ENCODE results near the gene XRCC6.
A peak's percentile ranks its signal among the peaks of the same experiment; 100 is the strongest.

The XRCC6 gene

DNA sequence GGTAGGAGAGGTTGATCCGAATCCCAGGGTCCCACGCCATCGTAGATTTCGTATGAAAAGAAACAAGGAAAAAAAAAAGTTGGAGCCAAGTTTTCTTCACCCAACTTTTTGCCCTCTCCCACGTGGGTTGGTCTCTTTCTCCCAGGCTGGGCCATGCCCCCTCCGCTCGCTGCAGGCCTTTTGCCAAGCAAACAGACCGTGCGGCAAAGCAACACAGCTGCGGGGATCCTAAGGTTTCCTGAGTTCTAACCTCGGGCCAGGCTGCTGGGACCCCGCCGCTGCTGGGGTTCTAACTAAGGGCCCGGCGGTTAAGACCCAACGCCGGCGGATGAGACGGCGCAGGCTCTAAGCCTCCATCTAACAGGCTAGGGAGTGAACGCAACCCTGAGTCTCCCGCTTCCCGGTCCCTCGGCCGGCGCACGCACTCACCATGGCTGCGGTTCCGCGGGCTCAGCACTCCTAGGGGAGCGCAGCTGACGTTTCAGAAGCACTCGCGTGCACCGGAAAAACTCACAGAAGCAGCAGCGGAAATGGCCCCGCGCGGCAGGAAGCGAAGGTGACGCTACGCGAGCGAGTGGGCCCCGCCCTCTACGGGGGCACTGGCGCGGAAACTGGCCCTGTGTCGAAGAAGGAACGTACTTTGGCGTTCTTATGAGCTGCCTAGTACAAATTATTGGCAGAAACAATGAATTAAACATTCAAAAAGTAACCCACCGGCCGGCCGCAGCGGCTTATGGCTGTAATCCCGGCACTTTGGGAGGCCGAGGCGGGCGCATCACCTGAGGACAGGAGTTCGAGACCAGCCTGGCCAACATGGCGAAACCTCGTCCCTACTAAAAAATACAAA is 67.5 kb downstream of the XRCC6 start, which contains the start of gene SNU13:
SNU13 (minus strand) TSS at position 503 of the 847 bp plus-strand sequence; CDS start at position 432, 71 bp downstream.
- peak; percentile 20 for DNase-seq

DNA sequence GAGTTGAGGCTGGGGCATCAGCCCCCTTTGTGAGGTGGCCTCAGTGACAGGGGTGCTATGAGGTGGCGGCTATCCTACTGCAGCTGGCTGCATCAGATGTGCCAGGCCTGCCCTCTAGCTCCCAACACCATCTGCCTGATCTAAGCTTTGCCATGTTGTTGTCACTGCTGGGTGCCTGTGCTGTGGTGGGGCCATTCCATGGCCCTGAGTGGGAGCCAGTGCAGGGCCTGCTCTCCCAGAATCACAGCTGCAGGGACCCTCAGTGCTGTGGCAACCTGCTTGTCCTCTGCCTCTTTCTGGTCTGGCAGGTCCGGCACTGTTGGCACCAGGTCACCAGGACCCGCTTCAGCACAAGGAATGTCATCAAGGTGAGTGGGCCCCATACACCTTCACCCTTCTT is 69.4 kb downstream of the XRCC6 start:
- DNase-seq = no peak

DNA sequence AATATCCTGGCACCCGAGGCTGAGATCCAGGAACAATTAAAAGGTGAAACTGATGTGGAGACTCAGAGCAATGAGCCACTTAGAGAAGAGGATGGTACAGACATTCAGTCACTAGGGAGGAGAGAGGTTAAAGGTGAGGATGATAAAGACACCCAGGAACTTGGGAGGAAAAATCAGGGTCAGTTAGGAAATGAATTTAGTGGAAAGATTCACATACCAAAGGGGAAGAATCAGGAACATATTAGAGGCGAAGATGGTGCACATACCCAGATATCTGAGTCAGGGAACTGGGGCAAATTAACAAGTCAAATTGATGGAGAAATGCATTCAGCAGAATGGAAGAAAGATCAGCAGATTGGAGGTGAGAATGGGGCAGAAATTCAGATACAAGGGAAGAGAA is 74.1 kb downstream of the XRCC6 start:
- DNase-seq = no peak

DNA sequence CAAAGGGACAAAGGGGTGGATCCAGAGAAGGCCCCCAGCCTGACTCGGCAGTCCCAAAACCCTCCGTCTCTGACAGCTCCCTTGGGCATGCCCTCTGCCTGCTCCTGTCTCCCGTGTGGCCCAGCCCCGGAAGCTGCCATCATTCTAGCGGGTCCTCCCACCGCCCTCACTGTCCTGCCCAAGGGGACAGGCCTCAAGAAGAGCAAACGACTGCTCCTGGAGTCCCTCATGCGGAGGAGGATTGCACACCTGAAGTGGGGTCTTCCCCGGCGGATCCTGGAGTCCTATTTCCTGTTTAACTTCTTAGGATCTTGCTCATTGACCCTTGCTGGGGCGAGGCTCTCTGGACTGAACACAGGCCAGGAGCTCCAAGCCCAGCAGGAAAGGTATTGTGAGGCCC is 75.6 kb downstream of the XRCC6 start:
- no peak for DNase-seq

DNA sequence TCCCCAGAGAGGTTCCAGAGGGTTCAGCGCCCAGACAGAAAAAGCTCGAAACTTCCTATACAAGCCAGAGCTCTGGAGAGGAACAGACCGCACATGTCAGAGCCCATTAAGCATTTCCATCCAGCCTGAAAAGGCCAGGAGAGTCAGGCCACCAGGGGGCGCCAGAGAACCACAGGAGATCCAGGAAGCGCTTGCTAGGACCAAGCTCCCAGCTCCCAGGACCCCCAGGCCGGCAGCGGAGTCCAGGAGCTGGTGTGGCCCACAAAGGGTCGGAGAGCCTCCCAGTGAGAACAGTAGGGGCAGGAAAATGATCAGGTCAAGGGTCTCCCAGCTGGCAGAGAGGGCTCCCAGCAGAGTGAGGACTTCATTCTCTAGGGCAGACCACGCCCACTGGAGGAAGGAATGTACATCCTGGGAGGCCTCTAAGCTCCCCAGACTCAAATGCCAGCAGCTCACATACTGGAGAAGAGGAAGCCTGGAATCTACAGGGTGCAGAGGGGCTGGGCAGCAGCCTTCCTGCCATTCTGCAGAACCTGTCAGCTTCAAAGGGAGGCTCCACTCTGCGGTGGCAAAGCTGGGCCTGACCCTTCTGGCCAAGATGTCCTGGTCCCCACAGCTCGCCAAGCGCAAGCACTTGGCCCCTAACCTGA is 76.2 kb downstream of the XRCC6 start:
- peak; percentile 22 for DNase-seq

DNA sequence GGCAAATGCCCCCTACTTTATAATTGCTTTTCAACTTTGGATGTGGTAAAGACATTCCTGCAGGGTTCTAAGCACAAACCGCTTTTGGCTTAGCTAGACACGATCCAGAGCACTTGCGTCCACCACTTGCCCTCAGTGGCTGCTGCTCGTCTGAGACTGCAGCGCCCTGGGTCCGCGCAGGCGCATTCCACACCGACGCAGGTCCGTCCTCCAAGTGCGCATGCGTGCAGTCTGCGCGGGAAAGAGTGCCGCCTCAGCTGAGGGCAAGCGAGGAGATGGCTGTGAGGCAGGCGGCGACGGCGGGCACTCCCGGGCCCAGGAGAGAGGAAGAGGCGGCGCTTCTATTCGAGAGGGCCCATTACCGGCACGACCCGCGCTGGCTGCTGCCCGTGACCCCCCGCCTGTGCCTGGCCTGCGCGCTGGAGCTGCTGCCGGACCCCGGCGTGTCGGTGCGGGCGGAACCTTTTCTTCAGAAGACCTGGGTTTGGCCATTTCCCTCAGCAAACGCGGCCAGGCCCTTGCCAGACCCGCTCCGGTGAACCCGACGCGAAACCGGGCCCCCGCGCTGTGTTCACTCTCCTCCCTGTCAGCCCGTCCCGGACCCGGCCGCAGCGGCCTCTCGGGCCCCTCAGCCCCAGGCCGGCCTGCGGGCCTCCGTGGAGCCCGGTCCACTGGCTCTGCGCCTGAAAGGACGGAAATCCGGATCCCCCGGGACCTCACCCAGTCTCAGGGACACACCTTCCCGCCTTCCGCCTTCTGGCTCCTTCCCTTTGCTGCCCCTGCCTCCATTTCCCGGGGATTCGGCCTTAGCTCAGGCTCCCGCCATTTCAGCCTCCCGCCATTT is 78.4 kb downstream of the XRCC6 start, which contains the start of gene MEI1:
MEI1 (plus strand) TSS at position 240 of the 844 bp plus-strand sequence; CDS start at position 276, 36 bp downstream.
- DNase-seq = no peak

DNA sequence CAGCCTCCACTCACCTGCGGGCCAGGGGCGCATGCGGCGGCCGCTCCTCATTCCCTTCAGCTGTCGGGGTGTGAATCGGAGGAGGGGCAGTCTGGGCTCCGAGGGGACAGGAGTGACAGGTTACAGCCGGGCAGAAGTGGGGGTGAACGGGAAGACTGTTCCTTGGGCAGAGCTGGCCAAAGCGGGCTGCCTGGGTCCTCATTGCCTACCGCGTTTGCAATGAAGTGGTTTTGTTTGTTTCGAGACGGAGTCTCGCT is 78.9 kb downstream of the XRCC6 start:
- DNase-seq = no peak

DNA sequence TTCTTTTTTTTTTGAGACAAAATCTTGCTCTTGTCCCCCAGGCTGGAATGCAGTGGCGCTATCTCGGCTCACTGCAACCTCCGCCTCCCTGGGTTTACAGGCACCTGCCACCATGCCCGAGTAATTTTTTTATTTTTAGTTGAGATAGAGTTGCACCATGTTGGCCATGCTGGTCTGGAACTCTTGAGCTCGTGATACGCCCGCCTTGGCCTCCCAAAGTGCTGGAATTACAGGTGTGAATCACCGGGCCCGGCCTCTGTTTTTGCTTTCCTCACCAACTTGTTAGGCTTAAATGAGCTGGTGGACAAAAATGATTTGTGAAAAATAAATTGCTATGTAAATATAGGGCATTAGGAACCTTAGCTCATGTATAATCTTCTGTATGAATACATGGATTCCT is 81.7 kb downstream of the XRCC6 start:
- DNase-seq = no peak

DNA sequence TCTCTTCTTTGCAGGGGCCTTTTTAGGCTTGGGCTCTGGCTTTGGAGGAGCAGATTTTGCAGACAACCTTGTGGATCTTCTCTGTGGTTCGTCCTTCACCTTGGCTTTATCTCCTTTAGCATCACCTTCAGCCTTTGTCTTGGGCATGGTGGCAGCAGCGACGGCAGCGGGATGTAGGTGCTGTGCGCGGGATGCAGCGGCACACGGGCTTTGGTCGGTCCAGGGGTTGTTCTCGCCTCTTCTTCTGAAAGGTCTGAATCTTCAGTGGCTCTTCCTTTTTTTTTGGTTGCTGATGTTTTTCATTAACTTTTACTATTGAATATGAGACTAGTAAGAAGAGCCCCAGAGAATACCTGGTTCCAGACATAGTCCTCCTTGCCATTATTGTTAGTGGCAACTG is 88.2 kb downstream of the XRCC6 start:
- no peak for DNase-seq

DNA sequence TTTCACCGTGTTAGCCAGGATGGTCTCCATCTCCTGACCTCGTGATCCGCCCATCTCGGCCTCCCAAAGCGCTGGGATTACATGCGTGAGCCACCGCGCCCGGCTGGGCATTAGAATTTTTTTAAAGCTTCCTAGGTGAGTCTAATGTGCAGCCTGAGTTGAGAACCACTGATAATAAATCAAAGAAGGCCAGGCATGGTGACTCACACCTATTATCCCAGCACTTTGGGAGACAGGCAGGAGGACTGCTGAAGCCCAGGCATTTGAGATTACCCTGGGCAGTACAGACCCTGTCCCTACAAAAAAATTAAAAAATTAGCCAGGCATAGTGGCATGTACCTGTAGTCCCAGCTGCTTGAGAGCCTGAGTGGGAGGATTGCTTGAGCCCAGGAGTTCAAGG is 91.9 kb downstream of the XRCC6 start:
- DNase-seq = no peak
